GM21360 (cell line): ENCODE data around the gene USP13.
"Not testable (repeated sequence)": the region's sequence is repeated elsewhere in the genome, so short reads cannot be mapped to it uniquely, and the experiment has no call there.

ENCODE experiments used
- ATAC-seq: cut with Tn5 transposase; IDR thresholded peaks from one replicate; pipeline ENCODE4 v1.9.1; 2021; ENCODE audit warnings: mild to moderate bottlenecking, moderate library complexity; ENCODE audit not compliant: unreplicated experiment

Gene USP13

DNA sequence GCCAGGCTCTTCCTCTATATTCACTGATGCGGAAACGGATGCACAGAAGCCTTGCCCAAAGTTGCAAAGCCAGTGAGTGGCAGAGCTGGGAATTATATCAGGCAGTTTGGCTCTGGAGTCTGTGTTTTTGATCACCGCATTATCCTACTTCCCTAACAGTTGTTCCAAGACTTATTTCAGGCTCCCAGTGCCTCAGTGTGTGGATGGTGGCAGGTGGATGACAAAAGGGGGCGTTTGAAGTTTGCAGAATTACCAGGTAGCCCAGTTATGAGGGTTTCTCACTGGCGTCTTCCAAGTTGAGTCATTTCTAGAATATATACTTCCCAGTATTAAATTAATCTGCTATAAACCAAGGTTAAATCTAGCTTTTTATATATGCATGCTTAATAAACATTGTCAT lies 81.0 kb downstream of the USP13 start:
- ATAC-seq, result no peak

DNA sequence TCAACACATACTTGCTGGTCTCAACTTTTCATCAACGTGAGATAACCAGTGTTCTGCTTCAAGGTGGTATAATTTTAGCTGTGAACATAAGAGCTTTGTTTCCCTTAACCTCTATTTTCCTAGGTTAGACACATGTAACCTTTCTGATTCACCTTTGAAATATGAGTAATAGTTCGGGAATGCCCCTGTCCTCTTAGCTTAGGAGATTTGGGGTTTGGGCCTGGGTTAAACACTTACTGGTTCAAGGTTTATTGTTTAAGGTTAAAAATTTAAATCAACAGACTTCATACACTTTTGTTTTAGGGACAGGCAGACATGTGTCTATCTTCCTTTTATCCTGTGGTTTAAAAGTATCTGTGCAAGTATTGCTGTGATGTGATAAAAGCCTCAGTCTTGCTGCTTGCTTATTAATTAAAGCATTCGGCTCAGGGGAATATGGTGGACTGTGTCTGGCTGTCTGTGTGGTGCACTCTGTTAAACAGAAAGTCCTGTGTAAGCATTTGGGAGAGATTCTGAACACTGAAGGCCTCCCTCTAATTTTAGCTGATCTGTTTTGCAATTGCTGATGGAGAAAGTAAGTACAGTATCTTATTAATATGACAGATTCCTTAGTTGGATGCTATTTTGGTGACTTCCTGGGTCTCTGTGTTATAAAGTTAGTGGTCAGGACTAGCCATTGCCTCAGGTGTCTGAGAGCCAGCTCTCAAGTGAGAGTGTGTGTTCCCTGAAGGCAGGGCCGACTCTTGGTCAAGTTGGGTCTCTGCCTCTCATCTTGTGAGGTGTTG lies 81.8 kb downstream of the USP13 start:
- no peak for ATAC-seq

GRCh38 chr3:179735321-179735720 lies 82.5 kb downstream of the USP13 start:
- ATAC-seq, result no peak

DNA sequence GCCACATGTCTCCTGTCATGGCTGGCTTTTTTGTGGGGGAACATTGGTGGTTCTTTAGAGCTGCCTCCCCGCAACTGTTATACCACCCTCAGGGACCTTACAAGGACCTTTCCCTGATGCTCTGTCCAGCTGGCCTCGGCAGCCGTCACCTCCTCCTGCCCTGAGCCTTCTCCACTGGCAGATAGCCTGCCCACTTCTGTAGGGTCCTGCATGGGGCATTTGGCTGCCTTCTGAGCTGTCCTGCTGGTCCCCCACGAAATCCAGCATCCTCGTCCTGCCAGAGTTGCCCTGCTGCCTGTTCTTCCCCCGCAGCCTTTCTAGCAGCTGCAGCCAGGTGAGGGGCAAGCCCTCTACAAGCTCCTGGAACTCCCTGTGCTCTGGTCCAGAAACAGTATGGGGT lies 86.2 kb downstream of the USP13 start:
- ATAC-seq, result no peak

GRCh38 chr3:179739816-179740594 lies 87.2 kb downstream of the USP13 start:
- no peak for ATAC-seq

- ATAC-seq, result no peak
These were observed 91.1 kb downstream of the USP13 start for GRCh38 chr3:179743913-179744312.

GRCh38 chr3:179744667-179745066 lies 91.8 kb downstream of the USP13 start:
- ATAC-seq, result no peak

- no peak for ATAC-seq
These were observed 92.2 kb downstream of the USP13 start for GRCh38 chr3:179745079-179745478.

DNA sequence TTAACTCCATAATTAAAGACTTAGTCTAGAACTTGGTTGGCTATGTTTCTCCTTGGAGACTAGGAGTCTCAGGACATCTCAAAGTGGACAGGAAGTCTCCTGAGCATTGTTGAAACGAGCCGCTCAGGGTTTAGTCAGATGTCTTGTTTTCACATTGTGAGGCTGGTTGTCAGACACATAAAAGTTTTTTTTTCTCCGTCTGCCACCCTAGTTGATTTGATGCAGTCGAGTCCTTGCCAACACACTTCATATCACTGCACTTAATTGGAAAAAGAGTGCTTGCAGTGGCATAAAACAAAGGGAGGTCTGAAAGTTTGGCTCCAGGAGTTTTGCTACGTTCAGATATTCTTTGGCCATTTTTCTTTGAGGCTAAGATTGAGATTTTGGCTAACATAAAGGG lies 92.9 kb downstream of the USP13 start:
- ATAC-seq, result no peak

DNA sequence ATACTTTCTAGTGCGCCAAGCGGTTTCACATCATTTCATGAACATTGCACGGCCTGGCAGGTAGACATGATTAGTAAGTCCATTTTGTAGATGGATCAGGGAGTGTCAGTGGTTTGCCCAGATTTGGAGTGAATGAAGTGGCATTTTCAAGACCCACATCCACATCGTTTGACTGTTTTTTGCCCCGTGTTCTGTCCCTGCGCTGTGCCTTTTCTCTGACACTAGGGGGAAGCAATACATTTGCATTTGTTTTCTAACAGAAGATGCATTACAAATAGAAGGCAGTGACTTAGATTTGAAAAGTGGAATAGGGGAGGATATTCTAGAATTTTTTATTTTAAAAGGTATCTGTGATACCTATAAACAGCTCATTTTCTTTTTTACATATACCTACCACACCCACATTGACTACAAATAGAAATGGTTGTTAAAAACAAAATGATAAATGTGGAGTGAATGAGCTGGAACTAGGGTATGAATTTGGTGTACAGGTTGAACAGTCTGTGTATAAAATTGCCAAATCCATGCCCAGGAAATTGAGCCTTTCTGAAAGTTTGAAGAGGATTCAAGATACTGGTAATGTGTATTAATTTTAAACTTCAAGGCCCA lies 98.0 kb downstream of the USP13 start:
- no peak for ATAC-seq

- ATAC-seq, result no peak
These were observed 108.1 kb downstream of the USP13 start for GRCh38 chr3:179760944-179761343.

DNA sequence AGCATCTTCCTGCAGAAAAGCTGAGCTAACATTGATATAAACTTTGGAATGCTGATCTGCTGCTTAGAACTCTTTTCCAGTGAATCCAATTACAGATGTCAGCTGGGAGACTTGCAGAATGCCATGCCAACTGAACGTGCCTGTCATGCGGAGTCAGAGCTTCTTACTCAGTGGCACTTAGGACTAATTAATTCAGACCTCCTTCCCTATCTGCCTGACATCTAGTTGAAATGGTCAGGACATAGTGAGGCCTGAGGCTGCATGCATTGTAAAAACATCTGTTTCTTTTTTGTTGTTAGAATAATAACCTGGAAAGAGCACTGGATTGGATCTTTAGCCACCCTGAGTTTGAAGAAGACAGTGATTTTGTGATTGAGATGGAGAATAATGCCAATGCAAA lies 112.6 kb downstream of the USP13 start:
- ATAC-seq, result no peak

DNA sequence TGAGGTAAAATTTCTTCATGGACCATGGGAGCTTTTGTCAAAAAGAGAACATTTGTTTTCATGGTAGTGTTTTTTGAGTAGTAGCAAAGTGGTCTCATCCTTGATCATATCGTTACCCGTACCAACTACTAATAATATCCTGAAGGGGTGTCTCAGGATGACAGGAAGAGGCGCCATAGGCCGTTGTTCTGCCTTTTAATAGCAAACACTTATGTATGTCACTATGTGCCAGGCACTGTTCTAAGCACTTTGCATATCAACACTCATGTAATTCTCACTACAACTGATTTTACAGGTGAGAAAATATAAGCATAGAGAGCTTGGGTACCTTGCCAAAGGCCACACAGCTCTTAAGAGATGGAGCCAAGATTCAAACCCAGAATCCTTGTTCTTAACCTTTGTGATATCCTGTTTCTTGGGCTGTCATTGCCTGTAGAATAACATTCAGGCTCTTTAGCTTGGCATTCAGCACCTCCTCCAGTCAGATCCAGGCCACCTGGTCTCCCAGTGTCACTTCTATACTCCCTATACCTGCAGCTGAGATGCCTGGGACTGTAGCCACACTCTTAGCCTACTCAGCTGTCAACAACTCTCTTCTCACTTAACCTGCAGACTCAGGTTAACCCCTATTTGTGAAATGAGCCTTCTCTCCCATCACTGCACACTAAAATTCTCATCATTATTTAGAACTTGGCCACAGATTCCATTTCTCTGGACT lies 113.7 kb downstream of the USP13 start:
- no peak for ATAC-seq

GRCh38 chr3:179768080-179768479 lies 115.2 kb downstream of the USP13 start:
- ATAC-seq, result no peak

DNA sequence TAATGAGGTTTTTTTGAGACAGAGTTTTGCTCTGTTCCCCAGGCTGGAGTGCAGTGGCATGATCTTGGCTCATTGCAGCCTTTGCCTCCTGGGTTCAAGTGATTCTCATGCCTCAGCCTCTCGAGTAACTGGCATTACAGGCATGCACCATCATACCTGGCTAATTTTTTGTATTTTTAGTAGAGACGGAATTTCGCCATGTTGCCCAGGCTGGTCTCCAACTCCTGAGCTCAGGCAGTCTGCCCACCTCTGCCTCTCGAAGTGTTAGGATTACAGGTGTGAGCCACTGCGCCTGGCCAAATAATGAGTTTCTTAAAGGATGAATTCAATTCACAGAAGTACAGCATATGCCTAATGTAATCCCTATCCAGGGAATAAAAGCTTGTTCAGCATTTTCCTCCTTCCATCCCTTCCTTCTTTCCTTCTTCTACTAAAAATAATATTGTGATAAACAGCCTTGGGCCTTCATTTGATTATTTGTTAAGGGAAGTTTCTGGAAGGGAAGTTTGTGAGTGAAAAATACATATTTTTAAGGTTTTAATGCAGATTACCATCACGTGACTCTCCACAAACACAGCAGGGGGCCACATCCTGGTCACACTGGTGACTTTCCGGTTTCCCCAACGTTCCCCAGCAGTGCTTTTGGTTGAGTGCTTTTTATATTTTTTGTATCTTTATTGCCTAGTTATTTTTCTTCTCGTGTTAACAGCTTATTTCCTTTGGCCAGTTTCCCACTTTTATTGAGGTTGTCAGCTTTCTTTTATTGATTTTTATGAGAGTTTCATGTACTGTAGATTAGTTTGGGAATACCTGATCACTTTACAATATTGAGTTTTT lies 116.8 kb downstream of the USP13 start:
- ATAC-seq, result no peak

DNA sequence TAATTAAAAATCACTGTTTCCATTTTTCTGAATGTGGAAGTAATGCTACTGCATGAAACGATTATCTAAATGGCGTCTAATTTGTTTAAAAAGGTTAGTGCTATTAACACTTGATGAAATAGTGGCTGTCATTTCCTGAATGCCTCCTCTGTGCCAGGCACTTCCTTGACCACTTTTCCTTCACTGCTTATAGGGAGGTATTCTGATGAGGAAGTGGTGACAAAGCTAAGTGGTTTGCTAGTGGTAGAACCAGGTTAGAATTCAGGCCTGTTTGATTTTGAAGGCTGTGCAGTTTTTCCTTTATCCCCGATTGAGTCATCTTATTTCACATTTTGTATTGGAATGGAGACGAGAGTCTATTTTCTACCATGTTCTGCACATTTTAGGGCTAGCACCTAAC lies 119.0 kb downstream of the USP13 start:
- ATAC-seq, result no peak

DNA sequence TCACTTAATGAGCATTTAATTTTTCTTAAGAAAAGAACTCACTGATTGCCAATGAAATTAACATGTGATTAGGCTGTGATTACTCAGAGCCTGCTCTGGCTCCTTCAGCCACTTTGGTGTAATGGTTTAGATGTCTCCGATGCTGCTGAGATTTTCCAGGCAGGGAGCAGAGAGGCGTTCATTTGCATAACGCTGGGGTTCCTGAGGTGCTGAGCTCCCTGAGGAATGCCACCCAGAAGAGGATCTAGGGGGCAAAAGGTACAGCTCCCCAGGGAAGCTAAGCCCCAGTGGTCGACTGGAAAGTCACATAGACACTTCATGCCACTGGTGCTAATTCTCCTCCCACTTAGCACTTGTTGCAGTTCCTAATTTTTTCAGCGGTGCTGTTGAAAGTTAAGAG lies 119.5 kb downstream of the USP13 start:
- no peak for ATAC-seq

DNA sequence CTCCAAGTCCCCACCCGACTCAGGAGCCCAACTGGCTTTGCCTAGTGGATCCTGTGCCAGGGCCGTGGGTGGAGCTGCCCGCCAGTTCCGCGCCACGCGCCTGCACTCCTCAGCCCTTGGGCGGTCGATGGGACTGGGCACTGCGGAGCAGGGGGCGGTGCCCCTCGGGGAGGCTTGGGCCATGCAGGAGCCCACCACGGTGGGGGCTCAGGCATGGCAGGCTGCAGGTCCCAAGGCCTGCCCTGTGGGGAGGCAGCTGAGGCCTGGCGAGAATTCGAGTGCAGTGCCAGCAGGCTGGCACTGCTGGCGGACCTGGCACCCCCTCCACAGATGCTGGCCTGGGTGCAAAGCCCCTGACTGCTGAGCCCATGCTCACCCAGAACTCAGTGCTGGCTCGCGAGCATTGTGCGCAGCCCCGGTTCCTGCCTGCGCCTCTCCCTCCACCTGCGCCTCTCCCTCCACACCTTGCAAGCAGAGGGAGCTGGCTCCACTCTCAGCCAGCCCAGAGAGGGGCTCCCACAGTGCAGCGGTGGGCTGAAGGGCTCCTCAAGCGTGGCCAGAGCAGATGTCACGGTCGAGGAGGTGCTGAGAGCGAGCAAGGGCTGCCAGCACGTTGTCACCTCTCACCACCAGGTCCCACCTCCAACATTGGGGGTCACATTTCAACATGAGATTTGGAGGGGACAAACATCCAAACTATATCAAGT lies 122.7 kb downstream of the USP13 start:
- no peak for ATAC-seq

GRCh38 chr3:179782841-179783240 lies 130.0 kb downstream of the USP13 start:
- ATAC-seq, result not testable (repeated sequence)

DNA sequence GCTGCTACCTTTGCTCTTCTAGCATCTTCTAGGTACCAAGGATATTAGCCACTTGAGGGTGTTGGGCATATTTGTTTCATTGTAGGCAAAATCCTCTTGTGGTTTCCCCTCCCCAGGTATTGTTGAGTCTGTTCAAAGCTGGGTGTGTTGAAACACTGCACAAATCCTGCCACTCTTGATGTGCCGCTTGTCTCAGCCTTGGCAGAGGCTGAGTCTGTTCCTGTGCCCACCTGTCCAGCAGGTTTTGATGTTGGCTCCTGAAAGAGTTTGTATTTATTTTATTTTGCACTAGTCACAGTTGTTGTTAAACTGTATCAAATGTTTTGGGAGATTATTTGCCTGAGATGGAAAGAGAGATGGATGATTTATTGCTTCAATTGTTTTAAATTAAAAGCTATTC lies 136.2 kb downstream of the USP13 start:
- no peak for ATAC-seq
